Activated T-helper 17 cell treated with anti-CD3 and anti-CD28 coated beads, Interleukin-2, amount 50 U/mL, for 72 hours (primary cell): ENCODE measurements around the gene TMEM33. TPM values are rescaled to one million over a fixed set of nuclear protein-coding genes. Genes with fewer than 3 reads are reported as not detected.

ENCODE experiments used
- ATAC-seq: fragments of 150-1000 bp; cut with Tn5 transposase; replicated peaks from 2 replicates; pipeline ENCODE4 v1.10.0; 2021; ENCODE audit warnings: mild to moderate bottlenecking, moderate library complexity
- H3K27ac Mint-ChIP-seq: one replicate; pipeline ENCODE4 v1.8.0; 2022; ENCODE audit warnings: mixed read lengths
- H3K27me3 Mint-ChIP-seq: one replicate; pipeline ENCODE4 v1.8.0; 2022; ENCODE audit warnings: mixed read lengths
- H3K36me3 Mint-ChIP-seq: one replicate; pipeline ENCODE4 v1.8.0; 2022; ENCODE audit warnings: low read depth, mild to moderate bottlenecking, mixed read lengths
- H3K4me1 Mint-ChIP-seq: one replicate; pipeline ENCODE4 v1.8.0; 2022; ENCODE audit warnings: mixed read lengths
- H3K4me3 Mint-ChIP-seq: one replicate; pipeline ENCODE4 v1.8.0; 2022; ENCODE audit warnings: mild to moderate bottlenecking, mixed read lengths
- H3K9me3 Mint-ChIP-seq: one replicate; pipeline ENCODE4 v1.8.0; 2022; ENCODE audit warnings: mixed read lengths
- total RNA-seq, 2 donors: library from RNA; stranded (reverse); gene quantifications; one replicate each; pipeline ENCODE4 v1.2.3, GENCODE V29; 2022

Gene TMEM33
- total RNA-seq, 2 donors from 2014 or later: 25.6 to 68.8 TPM

DNA sequence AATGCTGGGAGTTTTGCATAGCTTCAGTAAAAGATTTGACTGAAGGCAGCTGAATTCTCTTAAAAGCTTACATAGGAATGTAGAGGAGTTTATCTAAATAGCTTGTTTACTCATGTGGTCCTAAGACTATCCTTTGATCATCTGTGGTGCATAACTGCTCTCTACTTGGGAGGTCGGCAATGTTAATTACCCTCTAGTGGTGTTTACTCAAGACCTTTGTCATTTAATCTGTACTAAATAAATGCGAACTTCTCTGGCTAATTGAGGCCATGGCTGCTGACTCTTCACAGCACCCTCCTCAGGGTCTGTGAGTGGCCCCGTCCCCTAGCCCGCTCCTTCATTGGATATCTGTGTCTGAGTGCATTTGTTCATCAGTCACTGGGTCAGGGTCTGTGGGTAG lies 13.8 kb upstream of the TMEM33 start:
- H3K4me3 Mint-ChIP-seq: no peak overlapping the region
- H3K27me3 Mint-ChIP-seq: peaks cover 20% of the 10 kb centered on the region
- no peaks in the 10 kb centered on the region for H3K36me3 Mint-ChIP-seq
- H3K27ac Mint-ChIP-seq: no peak overlapping the region
- H3K4me1 Mint-ChIP-seq: no peaks in the 10 kb centered on the region
- H3K9me3 Mint-ChIP-seq: peaks cover 6% of the 10 kb centered on the region
- no peak for ATAC-seq

DNA sequence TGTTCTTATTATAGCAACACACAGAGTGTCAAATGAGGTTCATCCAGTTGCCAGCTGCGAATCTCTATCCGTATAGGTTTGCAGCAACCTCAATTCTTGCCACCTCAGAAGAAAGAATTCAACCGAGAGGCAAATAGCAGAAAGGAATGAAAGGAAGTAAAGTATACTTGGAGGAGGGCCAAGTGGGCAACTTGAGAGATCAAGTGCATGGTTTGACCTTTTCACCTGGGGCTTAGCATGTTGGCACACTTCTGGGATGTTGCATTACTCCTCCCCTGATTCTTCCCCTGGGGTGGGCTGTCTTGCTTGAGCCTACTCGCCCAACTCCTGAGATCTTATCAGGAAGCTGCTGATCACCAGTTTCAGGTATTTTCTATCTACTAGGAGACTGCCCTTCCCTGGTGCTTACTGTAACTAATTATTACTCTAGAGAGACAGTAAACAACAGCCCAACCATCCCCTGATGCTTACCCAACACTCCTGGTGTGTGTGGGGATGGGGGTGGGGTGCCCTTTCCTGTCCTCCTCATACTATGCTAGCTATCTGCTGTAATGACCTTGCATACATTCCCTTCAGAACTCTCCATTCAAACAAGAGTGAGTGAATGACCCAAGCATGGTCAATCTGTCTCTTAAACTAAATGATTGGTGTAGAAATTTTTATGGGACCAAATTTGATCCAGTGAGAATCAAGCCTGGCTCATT lies 7.3 kb upstream of the TMEM33 start:
- Mint-ChIP-seq H3K4me3 (no peak overlapping the region), H3K27ac (no peak overlapping the region), H3K36me3 (no peaks in the 10 kb centered on the region), H3K9me3 (peaks cover 6% of the 10 kb centered on the region), H3K27me3 (peaks cover 15% of the 10 kb centered on the region), H3K4me1 (no peaks in the 10 kb centered on the region)
- no peak for ATAC-seq

DNA sequence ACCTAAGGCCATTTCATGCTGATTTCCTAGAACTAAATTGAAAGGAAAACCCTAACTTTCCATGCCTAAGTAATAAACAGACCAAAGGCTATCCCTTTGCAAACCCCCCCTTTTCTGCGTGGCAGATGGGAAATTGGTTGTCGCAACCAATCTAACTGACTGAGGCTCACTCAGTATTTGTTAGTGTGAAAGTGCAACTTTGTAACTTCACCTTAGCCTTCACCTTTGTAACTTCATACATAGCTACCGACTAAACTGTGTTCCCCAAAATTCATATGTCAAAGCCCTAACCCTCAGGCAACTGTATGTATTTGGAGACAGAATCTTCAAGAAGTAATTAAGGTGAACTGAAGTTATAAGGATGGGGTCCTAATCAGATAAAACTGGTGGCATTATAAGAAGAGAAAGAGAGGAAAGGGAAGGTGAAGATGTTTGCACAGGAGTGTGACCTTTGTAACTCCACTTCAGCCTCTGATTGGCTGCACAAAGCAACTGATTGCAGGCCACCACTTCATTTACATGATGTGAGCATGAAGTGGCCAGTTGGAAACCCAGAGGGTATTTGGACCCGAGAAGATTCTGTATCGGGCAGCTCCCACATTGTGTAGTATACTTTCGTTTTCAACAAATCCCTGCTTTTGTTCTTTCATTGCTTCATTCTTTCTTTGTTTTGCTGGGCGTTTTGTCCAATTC lies 4.9 kb upstream of the TMEM33 start:
- no peak for ATAC-seq
- Mint-ChIP-seq H3K27ac (no peak overlapping the region), H3K36me3 (peaks cover 1% of the 10 kb centered on the region), H3K4me1 (peaks cover 7% of the 10 kb centered on the region), H3K9me3 (peaks cover 3% of the 10 kb centered on the region), H3K27me3 (peaks cover 8% of the 10 kb centered on the region), H3K4me3 (no peak overlapping the region)

DNA sequence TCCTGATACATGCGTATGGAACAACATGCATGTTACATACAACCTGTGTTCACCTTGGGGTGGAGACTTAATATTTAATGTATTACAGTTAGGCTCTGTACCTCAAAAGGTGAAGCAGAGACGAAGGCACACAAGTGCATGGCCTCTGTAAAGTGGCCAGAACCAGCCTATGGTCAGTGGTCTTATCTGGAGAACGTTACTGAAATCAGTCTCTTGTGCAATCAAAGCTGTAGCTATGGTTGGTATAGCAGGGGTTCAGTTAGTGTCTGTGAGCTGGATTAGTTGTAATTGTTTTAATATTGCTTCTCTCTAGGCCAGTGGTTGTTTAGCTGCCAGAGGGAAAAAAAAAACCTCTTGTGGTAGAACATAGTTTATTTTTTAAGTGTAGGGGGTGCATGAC lies 2.2 kb upstream of the TMEM33 start:
- Mint-ChIP-seq H3K4me3 (no peak overlapping the region), H3K27ac (no peak overlapping the region), H3K36me3 (peaks cover 24% of the 10 kb centered on the region), H3K4me1 (peaks cover 13% of the 10 kb centered on the region), H3K27me3 (peaks cover 5% of the 10 kb centered on the region), H3K9me3 (peaks cover 3% of the 10 kb centered on the region)
- ATAC-seq: no peak

DNA sequence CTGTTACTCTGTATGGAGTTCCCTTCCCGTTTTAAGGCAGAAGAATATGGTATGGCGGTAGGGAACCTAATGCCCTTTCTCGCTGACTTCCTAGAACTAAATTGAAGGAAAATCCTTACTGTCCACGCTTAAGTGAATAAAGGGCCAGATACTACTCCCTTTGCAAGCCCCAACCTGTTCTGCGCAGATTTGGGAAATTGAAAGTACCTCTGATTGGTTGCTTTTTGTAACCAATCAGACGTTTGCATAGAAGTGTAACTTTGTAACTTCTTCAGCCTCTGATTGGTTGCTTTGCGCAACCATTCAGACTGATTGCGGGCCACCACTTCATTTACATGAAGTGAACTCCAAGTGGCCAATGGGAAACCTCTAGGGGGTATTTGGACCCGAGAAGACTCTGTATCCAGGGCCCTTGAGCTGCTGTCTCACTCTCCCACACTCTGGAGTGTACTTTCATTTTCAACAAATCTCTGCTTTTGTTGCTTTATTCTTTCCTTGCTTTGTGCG lies 1.2 kb upstream of the TMEM33 start:
- peaks cover 35% of the 10 kb centered on the region for H3K36me3 Mint-ChIP-seq
- H3K9me3 Mint-ChIP-seq: no peaks in the 10 kb centered on the region
- peaks cover 13% of the 10 kb centered on the region for H3K4me1 Mint-ChIP-seq
- peak overlapping the region; percentile 69 for H3K27ac Mint-ChIP-seq
- no peak for ATAC-seq
- no peaks in the 10 kb centered on the region for H3K27me3 Mint-ChIP-seq
- H3K4me3 Mint-ChIP-seq: peak overlapping the region; percentile 97

DNA sequence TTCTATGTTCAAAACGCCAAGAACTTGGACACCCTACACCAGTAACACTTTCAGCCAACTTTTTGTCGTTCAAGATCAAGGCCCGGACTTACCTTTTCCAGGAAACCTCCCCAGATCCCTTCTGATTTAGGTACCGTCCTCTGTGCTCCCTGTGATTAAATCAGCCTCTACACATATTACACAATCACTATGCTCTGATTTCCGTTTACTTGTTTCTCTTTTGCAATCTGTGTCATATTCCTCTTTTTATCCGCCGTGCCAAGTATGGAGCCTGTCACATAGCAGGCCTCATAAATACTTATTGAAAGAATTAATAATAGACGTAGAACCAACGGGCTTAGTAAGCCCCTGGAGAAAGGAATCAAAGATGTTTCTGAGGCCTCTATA lies 722 bp upstream of the TMEM33 start:
- Mint-ChIP-seq H3K27ac (peak overlapping the region; percentile 69), H3K27me3 (no peaks in the 10 kb centered on the region), H3K9me3 (no peaks in the 10 kb centered on the region), H3K36me3 (peaks cover 39% of the 10 kb centered on the region), H3K4me3 (peak overlapping the region; percentile 97), H3K4me1 (peaks cover 13% of the 10 kb centered on the region)
- ATAC-seq: no peak

DNA sequence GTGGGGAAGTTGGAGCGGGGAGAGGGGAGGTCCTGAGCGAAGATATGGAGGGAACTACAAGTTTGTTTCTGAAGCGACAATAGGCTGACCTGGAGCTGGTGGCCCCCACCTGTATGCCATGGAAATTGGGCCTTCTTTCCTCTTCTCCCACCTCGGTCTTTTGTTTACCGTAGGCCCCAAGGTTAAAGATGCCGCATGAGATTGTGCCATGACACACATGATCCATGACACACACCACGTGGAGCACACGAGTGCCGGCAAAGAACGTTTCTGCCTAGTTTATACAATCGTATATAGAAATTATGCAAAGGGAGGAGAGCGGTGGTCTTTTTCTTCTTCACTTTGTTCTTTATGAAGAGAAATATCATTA lies 408 bp downstream of the TMEM33 start:
- H3K36me3 Mint-ChIP-seq: peaks cover 51% of the 10 kb centered on the region
- H3K9me3 Mint-ChIP-seq: no peaks in the 10 kb centered on the region
- peaks cover 17% of the 10 kb centered on the region for H3K4me1 Mint-ChIP-seq
- H3K4me3 Mint-ChIP-seq: peak overlapping the region; percentile 97
- ATAC-seq: peak; percentile 46
- no peaks in the 10 kb centered on the region for H3K27me3 Mint-ChIP-seq
- peak overlapping the region; percentile 69 for H3K27ac Mint-ChIP-seq

DNA sequence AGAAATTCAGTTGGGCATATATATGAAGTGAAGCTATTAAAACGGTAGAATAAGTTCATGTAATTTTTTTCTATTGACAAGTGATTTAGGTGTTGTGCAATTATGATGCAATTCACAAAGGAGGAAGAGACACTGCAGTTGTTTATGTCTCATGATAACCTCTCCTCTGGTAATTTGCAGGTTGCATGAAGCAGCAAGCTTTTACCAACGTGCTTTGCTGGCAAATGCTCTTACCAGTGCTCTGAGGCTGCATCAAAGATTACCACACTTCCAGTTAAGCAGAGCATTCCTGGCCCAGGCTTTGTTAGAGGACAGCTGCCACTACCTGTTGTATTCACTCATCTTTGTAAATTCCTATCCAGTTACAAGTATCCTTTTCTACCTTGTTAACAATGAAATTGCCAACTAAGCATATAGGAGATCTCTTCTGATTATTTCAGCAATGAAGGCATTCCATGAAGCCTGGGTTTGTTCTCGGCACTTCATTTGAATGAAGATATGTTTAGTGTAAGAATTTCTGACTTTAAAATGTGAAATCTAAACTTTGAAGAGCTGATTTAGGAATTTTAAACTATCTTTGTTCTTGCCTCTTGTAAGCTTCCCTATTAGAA lies 3.9 kb downstream of the TMEM33 start:
- Mint-ChIP-seq H3K4me3 (no peak overlapping the region), H3K27ac (no peak overlapping the region), H3K27me3 (no peaks in the 10 kb centered on the region), H3K9me3 (no peaks in the 10 kb centered on the region), H3K4me1 (peaks cover 17% of the 10 kb centered on the region), H3K36me3 (peaks cover 86% of the 10 kb centered on the region)
- no peak for ATAC-seq

DNA sequence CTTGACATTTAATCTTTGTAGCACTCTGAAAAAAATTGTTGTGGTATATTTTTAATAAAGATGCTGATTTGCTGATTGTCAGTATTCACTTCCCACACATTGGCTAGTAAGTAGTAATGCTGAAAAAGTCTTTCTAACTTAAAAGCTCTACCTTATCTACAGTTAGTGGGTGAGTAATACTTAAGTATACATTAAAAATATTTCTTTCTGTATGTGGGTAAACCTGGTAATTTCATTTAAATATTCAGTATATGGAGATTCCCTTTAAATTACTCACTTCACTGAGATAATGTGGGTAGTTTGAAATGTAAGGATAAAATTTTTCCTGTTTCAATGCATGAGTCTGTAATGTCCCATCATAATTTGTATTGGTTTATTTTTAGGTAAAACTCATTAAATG lies 5.6 kb downstream of the TMEM33 start:
- ATAC-seq: no peak
- Mint-ChIP-seq H3K9me3 (no peaks in the 10 kb centered on the region), H3K36me3 (peaks cover 96% of the 10 kb centered on the region), H3K4me1 (peaks cover 10% of the 10 kb centered on the region), H3K27ac (no peak overlapping the region), H3K27me3 (no peaks in the 10 kb centered on the region), H3K4me3 (no peak overlapping the region)

DNA sequence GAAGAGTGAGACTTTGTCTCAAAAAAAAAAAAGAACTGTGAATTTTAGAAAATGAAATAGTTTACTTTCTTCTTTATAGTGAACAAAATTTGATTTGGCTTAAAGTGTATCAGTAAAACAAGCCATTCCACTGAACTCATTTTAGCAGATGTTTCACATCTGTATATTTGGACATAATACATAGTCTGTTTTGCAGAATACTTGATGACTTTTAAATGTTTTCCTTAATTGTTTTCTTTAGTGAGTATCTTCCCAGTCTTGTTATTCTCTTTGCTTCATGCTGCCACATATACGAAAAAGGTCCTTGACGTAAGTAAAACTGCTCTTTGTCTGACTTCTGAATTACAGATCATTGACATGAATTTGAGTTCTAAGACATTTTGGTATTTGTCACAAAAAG lies 8.3 kb downstream of the TMEM33 start:
- peaks cover 4% of the 10 kb centered on the region for H3K4me1 Mint-ChIP-seq
- H3K27me3 Mint-ChIP-seq: no peaks in the 10 kb centered on the region
- peaks cover 98% of the 10 kb centered on the region for H3K36me3 Mint-ChIP-seq
- no peak for ATAC-seq
- no peaks in the 10 kb centered on the region for H3K9me3 Mint-ChIP-seq
- H3K27ac Mint-ChIP-seq: no peak overlapping the region
- H3K4me3 Mint-ChIP-seq: no peak overlapping the region

DNA sequence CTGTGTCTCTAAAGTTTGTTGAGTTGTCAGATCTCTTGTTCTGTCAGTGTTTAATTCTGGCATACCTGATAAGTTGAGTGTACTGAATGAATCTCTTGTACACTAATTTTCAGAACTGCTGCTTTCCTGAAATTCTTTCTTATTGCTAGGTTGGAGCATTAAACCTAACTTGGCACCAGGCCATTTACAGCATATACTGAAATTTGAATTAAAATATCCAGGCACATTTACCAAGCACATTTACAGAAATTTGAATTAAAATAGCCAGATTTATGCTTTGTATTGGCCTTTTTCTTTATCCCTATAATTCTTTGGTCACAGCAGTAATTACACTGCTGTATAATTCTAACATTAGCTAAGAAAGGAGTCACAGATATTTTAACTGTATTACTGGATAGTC lies 8.9 kb downstream of the TMEM33 start:
- no peak for ATAC-seq
- H3K36me3 Mint-ChIP-seq: peaks cover 98% of the 10 kb centered on the region

DNA sequence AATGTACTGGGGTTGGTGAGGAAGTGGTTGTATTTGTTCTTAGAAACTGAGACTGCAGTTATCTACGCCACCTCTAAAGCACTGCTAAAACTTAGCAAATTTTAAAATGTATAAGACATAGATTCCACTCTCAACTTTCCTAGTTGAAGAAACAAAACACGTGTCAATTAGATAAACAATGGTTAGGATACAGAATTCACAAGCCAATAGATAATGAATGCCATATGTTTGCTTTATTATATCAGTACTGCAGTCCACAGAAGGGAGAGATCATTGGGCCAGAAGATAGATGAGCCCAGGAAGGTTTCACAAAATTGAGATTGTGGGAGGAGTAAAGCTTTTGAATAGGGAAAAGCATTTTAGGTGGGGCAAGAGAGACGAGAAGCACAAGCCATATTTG lies 14.3 kb downstream of the TMEM33 start:
- no peak for ATAC-seq
- Mint-ChIP-seq H3K4me1 (no peaks in the 10 kb centered on the region), H3K27ac (no peak overlapping the region), H3K27me3 (no peaks in the 10 kb centered on the region), H3K36me3 (peaks cover 98% of the 10 kb centered on the region), H3K9me3 (no peaks in the 10 kb centered on the region), H3K4me3 (no peak overlapping the region)

More for the DNA sequence above, 8.9 kb downstream of the TMEM33 start:
- H3K4me3 Mint-ChIP-seq: no peak overlapping the region
- no peak overlapping the region for H3K27ac Mint-ChIP-seq
- no peaks in the 10 kb centered on the region for H3K27me3 Mint-ChIP-seq
- no peaks in the 10 kb centered on the region for H3K9me3 Mint-ChIP-seq
- H3K4me1 Mint-ChIP-seq: peaks cover 4% of the 10 kb centered on the region

DNA sequence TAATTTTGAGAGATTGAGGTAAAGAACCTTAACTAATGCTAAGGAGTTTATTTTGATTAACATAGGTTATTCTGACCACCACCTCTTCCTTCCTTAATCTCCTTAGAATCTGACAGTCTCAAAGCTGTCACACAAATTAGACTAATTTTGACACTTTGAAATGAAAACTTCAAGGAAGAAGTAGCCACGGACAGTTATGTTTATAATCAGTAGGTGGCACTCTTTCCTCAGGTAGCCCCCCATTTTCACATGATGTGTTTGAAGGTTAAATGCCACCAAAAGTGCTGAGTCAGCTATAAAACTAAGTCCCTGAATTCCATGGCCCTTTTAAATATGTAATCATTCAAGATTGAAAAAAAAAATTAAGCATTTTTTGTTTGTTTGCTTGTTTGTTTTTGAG lies 22.4 kb downstream of the TMEM33 start:
- Mint-ChIP-seq H3K4me3 (no peak overlapping the region), H3K9me3 (no peaks in the 10 kb centered on the region), H3K27me3 (no peaks in the 10 kb centered on the region), H3K27ac (no peak overlapping the region), H3K4me1 (no peaks in the 10 kb centered on the region), H3K36me3 (peaks cover 42% of the 10 kb centered on the region)
- no peak for ATAC-seq

DNA sequence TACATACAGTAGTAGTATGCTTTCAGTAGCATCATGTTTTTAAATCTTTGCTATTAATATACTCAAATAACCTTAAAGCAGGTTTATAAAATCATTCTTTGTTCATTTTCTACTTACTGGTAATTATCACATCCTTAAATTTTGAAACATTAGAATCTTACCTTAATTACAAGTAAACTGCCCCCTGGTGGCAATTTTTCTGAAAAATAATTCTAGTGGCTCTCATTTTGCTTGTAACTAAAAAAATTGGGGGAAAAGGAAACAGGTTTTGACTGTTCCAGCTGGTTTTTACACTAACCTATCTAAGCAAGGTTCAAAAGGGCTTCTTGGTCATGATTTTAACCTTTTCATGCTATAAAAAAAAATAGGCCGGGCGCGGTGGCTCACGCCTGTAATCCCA lies 27.9 kb downstream of the TMEM33 start:
- Mint-ChIP-seq H3K36me3 (no peaks in the 10 kb centered on the region), H3K4me3 (no peak overlapping the region), H3K4me1 (no peaks in the 10 kb centered on the region), H3K27me3 (no peaks in the 10 kb centered on the region), H3K27ac (no peak overlapping the region), H3K9me3 (peaks cover 1% of the 10 kb centered on the region)
- no peak for ATAC-seq

DNA sequence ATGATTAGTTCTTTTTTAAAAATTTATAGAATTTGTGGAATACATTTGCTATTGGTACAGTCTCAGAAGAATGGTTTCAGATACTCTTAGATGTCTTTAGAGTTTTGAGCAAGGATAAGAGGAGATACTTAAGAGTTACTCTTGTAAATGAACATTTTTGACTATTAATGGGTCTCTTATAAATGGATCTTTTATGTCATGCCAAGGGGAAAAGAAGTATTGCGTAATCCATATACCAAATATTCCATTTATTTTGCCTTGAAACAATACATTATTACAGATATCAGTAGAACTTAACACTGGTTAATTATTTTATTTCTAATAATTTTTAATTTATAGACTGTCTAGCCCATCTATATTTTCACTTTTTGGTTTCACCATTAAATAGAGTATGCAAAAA lies 29.2 kb downstream of the TMEM33 start:
- ATAC-seq: no peak
- no peak overlapping the region for H3K27ac Mint-ChIP-seq
- peaks cover 4% of the 10 kb centered on the region for H3K9me3 Mint-ChIP-seq
- H3K27me3 Mint-ChIP-seq: no peaks in the 10 kb centered on the region
- no peaks in the 10 kb centered on the region for H3K4me1 Mint-ChIP-seq
- H3K4me3 Mint-ChIP-seq: no peak overlapping the region
- H3K36me3 Mint-ChIP-seq: no peaks in the 10 kb centered on the region
